ENCODE results near the gene TLE4.
"Not testable (repeated sequence)": the region's sequence is repeated elsewhere in the genome, so short reads cannot be mapped to it uniquely, and the experiment has no call there.

TLE4 gene

DNA sequence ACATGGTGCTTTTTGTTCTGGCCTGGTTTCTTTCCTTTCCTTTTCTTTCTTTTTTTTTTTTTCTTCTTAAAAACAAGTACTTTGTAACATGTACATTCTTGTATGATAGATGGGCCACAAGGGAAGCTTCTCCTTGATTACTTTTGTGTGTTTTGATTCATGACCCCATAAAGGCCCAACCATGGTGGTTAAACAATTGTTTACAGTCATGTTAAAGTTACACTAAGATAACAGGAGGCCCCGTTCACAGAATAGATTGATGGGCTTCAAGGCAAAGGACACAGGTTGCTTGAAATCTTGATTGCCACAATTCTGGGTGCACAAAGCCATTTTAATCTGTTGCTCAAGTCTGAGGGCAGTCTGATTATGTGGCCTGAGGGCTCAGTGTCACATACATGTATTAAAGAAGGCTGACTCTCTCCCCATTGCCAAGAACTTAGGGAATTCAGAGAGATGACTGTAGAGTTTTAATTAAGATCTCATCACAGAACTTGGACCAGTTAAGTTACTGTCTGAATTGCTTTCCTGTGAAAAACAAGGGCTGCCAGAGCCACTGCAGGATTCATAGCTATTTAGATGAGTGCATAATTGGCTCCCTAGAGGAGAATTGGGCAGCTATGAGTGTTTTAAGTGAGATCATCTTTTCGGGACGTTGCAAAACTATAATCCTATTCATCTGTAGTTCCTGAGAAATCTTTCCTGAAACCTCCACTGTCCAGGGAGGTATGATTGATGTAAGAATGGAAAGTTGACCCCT is 163.4 kb downstream of the TLE4 start:
- TF ChIP-seq POLR2AphosphoS5 (IDR thresholded peaks at IDR 0.05; ENCODE audit: low read depth, low read length) (no peak), TAF1 (IDR thresholded peaks at IDR 0.05; ENCODE audit: borderline replicate concordance, low read depth, low read length) (no peak), POLR2A (IDR thresholded peaks at IDR 0.05; ENCODE audit: low read depth, low read length) (no peak)
- DNase-seq (ENCODE audit: insufficient read length) (no peak), FAIRE-seq (no peak)

DNA sequence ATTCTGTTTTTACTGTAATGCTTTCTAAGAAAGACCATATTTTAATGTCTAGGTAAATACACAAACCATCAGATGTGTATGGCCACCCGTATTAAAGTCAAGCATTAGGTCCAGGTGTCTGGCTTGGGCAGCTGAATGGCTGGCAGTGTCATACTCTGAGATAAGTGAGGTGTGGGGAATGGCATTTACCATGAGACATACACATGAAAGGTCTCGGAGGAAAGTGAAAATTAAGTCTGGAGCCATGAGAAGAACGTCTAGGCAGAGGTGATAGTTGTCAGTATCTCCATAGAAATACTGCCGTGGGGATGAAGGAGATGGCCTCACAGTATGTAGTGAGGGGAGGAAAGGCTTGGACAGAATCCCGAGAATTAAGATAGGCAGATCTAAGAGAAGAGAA is 164.3 kb downstream of the TLE4 start:
- FAIRE-seq (no peak), DNase-seq (ENCODE audit: insufficient read length) (no peak)
- TF ChIP-seq POLR2A (IDR thresholded peaks at IDR 0.05; ENCODE audit: low read depth, low read length): no peak
- no peak for TF ChIP-seq POLR2AphosphoS5 (IDR thresholded peaks at IDR 0.05; ENCODE audit: low read depth, low read length)
- no peak for TF ChIP-seq TAF1 (IDR thresholded peaks at IDR 0.05; ENCODE audit: borderline replicate concordance, low read depth, low read length)

DNA sequence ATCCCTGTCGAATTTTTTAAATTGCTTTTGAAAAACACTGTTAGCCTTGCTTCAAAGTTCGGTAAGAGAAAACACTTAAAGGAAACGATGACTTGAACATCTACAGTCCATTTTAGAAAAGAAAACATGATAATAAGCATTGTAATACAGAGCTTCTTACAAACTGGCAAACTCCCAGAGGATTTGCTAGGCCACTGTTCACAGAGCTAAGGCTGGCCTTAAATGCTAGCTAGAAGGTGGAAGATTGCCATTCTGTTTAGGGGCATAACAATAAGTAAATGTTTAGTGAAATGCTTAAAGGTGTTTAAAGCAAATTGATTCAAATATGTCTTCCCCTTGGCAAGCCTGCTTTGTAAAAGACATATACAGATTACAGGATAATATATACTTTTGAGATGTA is 169.6 kb downstream of the TLE4 start:
- FAIRE-seq (no peak), DNase-seq (ENCODE audit: insufficient read length) (no peak)
- TF ChIP-seq TAF1 (IDR thresholded peaks at IDR 0.05; ENCODE audit: borderline replicate concordance, low read depth, low read length) (no peak), POLR2A (IDR thresholded peaks at IDR 0.05; ENCODE audit: low read depth, low read length) (no peak), POLR2AphosphoS5 (IDR thresholded peaks at IDR 0.05; ENCODE audit: low read depth, low read length) (no peak)

DNA sequence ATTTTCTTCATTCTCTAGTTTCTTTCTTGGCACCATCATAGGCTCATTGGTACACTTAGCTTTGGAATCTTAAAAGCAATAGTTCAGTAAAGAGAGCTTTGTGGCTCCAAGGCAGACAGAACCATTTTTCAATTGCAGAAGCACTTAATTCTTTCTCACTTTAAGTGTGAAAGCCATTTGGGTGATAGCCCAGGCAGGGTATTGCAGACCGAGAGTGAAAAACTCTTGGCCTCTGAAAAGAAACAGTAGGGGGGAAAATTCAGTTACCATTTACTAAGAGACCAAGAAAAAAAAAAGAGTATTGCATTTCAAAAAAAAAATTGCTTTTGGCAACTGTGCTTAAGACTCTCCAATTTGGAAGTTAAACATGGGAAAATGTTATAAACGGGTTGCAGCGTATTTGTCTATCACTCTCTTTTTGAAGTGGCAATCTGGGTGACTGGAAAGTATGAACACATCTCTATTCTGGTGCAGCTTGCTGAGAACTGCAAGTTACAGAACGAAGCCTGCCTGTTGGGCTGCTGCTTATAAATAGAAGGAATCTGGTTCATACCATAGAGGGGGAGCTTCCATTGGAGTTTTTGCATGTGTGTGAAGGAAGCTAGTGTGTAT is 170.5 kb downstream of the TLE4 start:
- DNase-seq (ENCODE audit: insufficient read length) (no peak), FAIRE-seq (no peak)
- no peak for TF ChIP-seq TAF1 (IDR thresholded peaks at IDR 0.05; ENCODE audit: borderline replicate concordance, low read depth, low read length)
- TF ChIP-seq POLR2AphosphoS5 (IDR thresholded peaks at IDR 0.05; ENCODE audit: low read depth, low read length): no peak
- TF ChIP-seq POLR2A (IDR thresholded peaks at IDR 0.05; ENCODE audit: low read depth, low read length): no peak

DNA sequence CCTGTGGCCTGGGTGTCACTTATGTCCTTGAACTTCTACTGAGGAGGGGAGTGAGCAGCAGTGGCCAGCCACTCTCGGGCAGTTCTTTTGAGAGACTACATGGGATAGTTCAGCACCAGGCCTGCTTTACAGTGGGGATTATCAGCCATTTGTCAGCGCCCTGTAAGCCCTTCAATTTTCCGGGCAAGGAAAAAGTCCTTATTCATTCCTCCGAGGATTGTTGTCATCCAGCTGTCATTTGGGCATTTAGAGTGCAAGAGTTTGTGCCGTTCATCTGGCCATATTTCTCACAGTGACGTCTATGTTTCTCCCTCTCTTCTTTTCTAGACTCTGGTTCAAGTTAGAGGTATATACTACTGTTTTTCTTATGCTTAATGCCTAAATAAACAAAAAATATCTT is 172.8 kb downstream of the TLE4 start:
- FAIRE-seq: no peak
- TF ChIP-seq POLR2A (IDR thresholded peaks at IDR 0.05; ENCODE audit: low read depth, low read length) (no peak), POLR2AphosphoS5 (IDR thresholded peaks at IDR 0.05; ENCODE audit: low read depth, low read length) (no peak), TAF1 (IDR thresholded peaks at IDR 0.05; ENCODE audit: borderline replicate concordance, low read depth, low read length) (no peak)
- no peak for DNase-seq (ENCODE audit: insufficient read length)

DNA sequence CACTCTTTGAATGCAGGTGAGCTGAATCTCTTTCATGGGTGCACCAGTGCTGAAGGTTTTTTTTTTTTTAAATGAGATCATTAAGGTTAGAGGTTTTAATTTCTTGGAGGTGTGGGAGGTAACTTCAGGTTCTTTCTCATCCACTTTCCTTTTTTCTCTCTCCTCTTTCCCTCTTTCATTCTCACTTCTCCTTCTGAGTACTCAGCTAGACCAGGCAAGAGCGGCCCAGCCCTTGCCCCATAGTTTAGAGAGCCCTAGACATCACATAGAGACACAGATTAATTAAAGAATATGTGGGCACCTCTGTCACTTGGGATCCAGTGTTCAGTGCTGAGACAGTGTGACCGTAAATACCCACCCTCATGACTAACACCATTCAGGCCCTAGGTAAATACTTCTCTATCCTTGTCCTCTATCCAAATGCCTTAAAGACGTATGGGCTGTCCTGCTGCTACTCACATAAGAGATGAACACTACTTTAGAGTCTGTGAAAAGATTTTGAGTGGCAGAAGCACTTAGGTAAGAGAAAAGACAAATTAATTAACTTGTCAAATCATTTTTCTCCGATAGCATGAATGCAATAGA is 174.1 kb downstream of the TLE4 start:
- no peak for FAIRE-seq
- no peak for DNase-seq (ENCODE audit: insufficient read length)
- TF ChIP-seq POLR2AphosphoS5 (IDR thresholded peaks at IDR 0.05; ENCODE audit: low read depth, low read length) (no peak), POLR2A (IDR thresholded peaks at IDR 0.05; ENCODE audit: low read depth, low read length) (no peak), TAF1 (IDR thresholded peaks at IDR 0.05; ENCODE audit: borderline replicate concordance, low read depth, low read length) (no peak)

DNA sequence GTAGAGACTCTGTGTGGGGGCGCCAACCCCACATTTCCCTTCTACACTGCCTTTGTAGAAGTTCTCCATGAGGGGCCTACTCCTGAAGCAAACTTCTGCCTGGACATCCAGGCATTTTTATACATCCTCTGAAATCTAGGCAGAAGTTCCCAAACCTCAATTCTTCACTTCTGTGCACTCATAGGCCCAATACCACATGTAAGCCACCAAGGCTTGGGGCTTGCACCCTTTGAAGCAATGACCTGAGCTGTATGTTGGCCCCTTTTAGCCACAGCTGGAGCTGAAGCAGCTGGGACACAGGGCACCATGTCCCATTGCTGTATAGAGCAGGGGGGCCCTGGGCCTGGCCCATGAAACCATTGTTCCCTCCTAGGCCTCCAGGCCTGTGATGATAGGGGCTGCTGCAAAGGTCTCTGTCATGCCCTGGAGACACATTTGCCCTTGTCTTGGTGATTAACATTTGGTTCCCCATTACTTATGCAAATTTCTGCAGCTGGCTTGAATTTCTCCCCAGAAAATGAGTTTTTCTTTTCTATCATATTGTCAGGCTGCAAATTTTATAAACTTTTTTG is 180.2 kb downstream of the TLE4 start:
- DNase-seq (ENCODE audit: insufficient read length); FAIRE-seq: not testable (repeated sequence)

DNA sequence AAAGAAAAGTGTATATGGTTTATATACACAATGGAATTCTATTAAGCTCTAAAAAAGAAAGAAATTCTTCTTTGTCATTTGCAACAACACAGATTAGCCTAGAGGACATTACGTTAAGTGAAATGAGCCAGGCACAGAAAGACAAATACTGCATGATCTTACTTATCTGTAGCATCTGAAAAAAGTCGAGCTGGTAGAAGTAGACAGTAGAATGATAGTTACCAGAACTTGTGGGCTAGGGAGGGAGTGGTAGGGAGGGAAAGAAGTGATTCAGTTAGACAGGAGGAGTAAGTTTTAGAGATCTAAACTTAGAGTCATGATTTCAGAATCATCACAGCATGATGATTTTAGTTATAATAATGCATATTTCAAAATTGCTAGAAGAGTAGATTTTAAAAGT is 184.6 kb downstream of the TLE4 start:
- DNase-seq (ENCODE audit: insufficient read length) (no peak), FAIRE-seq (no peak)
- TF ChIP-seq POLR2A (IDR thresholded peaks at IDR 0.05; ENCODE audit: low read depth, low read length): no peak
- no peak for TF ChIP-seq TAF1 (IDR thresholded peaks at IDR 0.05; ENCODE audit: borderline replicate concordance, low read depth, low read length)
- no peak for TF ChIP-seq POLR2AphosphoS5 (IDR thresholded peaks at IDR 0.05; ENCODE audit: low read depth, low read length)

DNA sequence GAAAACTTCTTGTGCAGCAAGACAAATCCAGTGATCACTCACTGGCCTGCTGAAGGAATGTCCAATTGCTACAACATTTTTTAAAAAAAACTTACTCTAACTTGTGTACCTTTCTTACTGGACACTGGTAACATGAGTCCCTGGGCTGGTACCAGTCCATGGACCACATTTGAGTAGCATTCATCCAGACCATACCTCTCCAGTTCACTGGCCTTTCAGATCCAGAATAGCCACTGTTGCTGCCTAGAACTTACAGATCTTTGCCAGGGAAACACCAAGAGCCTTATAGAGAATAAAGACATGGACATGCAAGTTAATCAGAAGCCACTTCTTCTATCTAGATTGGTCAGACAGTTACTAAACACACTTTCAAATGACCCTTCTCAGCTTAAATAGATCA is 185.3 kb downstream of the TLE4 start:
- TF ChIP-seq TAF1 (IDR thresholded peaks at IDR 0.05; ENCODE audit: borderline replicate concordance, low read depth, low read length): no peak
- no peak for TF ChIP-seq POLR2A (IDR thresholded peaks at IDR 0.05; ENCODE audit: low read depth, low read length)
- no peak for TF ChIP-seq POLR2AphosphoS5 (IDR thresholded peaks at IDR 0.05; ENCODE audit: low read depth, low read length)
- DNase-seq (ENCODE audit: insufficient read length) (no peak), FAIRE-seq (no peak)

DNA sequence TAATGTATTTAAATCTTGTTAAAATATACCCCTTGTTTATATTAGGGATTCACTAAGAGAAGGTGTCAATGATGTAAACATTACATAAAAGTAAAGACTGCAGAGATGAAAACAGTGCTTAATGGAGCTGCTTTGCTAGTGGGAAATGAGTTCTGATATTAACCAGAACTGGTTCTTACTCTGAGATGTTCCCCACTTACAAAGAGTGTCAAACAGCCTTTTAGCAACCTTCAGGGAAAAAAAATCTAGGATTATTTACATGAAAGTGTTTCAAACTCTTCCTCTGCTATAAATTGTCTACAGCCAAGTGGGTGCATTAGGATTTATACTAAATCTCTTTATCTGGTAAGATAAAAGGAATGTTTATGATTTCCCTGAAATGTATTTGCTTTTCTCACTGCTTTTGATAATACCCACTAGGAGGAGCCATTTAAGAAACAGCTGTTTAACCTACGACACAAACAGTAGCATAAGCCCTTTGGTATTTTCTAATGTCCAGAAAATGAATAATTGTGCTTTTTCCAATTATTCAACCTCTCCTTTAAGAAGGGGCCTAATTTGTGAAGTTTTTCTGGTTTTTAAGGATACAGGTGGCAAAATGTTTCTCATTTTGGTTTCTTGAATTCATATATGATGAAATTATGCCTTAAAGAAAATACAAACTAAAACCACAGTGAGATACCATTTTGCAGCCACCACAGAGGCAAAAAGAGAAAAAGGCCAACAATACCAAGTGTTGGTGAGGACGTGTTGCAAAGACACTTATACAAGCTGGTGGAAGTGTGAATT is 186.3 kb downstream of the TLE4 start:
- FAIRE-seq (no peak), DNase-seq (ENCODE audit: insufficient read length) (no peak)
- no peak for TF ChIP-seq TAF1 (IDR thresholded peaks at IDR 0.05; ENCODE audit: borderline replicate concordance, low read depth, low read length)

DNA sequence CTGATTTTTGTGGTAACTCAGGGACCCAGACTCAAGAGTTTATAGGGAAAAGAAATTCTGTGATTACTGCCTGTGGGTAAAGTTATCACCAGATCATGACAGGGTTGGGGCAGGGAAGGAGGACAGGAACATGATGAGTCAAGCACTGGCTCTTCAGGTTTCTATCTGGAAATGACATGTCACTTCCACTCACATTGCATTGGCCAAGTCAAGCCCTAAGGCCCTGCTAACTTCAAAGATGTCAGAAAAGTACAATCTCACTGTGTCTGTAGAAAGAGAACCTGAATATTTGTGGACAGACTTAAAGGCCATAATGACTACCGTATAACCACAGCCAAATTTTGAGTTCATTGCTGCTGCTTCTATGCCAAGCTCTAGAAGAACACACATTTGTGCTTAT is 187.7 kb downstream of the TLE4 start:
- FAIRE-seq (no peak), DNase-seq (ENCODE audit: insufficient read length) (no peak)
- TF ChIP-seq POLR2AphosphoS5 (IDR thresholded peaks at IDR 0.05; ENCODE audit: low read depth, low read length) (no peak), POLR2A (IDR thresholded peaks at IDR 0.05; ENCODE audit: low read depth, low read length) (no peak), TAF1 (IDR thresholded peaks at IDR 0.05; ENCODE audit: borderline replicate concordance, low read depth, low read length) (no peak)
